Measurements from ENCODE around the gene GPR158. TPM values are rescaled to one million over a fixed set of nuclear protein-coding genes. Genes with fewer than 3 reads are reported as not detected.

The GPR158 gene
- total and polyA plus RNA-seq, 11 donors = 0.05 TPM; not detected in 9

GRCh38 chr10:25425776-25426175, 251.0 kb downstream of the GPR158 start:
- H3K9me3 ChIP-seq = peaks cover 0 to 10% (median 0%) of the 10 kb centered on the region in 12 donors
- no peaks in the 10 kb centered on the region for H3K36me3 ChIP-seq
- TF ChIP-seq POLR2A (IDR thresholded peaks at IDR 0.05) (no peak), CTCF (IDR thresholded peaks at IDR 0.05) (no peak)
- no peaks in the 10 kb centered on the region for H3K4me1 ChIP-seq
- H3K27me3 ChIP-seq = no peaks in the 10 kb centered on the region
- no peak for ATAC-seq
- DNase-seq = no peak
- no peak overlapping the region for H3K27ac ChIP-seq
- H3K4me3 ChIP-seq = no peak overlapping the region
- intact Hi-C loops (cut with DNase I) = no loop called here
- WGBS, 4 donors = 54 to 63% (median 62%) methylated on average over 2 of the region's 2 CpGs

GRCh38 chr10:25436431-25436830, 261.6 kb downstream of the GPR158 start:
- intact Hi-C loops (cut with DNase I) = no loop called here
- 69 to 81% (median 73%) methylated on average over 2 of the region's 2 CpGs for WGBS, 4 donors
- Histone ChIP-seq H3K9me3 (no peaks in the 10 kb centered on the region), H3K27ac (no peak overlapping the region), H3K27me3 (no peaks in the 10 kb centered on the region), H3K4me3 (no peak overlapping the region), H3K4me1 (peaks cover 0 to 1% (median 0%) of the 10 kb centered on the region in 12 donors), H3K36me3 (no peaks in the 10 kb centered on the region)
- no peak for TF ChIP-seq POLR2A (IDR thresholded peaks at IDR 0.05)
- TF ChIP-seq CTCF (IDR thresholded peaks at IDR 0.05) = no peak
- ATAC-seq (no peak), DNase-seq (no peak)

- intact Hi-C loops (cut with DNase I) = loop anchor here in 1 of 10 donors (2.0 kb wide), 1 partner anchor 52 kb away; no protein-coding TSS in a partner anchor
These were observed 266.5 kb downstream of the GPR158 start for GRCh38 chr10:25441270-25441669.

GRCh38 chr10:25444266-25444665, 269.5 kb downstream of the GPR158 start:
- H3K27me3 ChIP-seq = no peaks in the 10 kb centered on the region
- H3K36me3 ChIP-seq = no peaks in the 10 kb centered on the region
- no peak overlapping the region for H3K4me3 ChIP-seq
- H3K27ac ChIP-seq = no peak overlapping the region
- no peak for DNase-seq
- peaks cover 0 to 7% (median 0%) of the 10 kb centered on the region in 12 donors for H3K4me1 ChIP-seq
- no peak for TF ChIP-seq CTCF (IDR thresholded peaks at IDR 0.05)
- no peak for TF ChIP-seq POLR2A (IDR thresholded peaks at IDR 0.05)
- WGBS, 4 donors = 79 to 88% (median 87%) methylated on average over 6 of the region's 6 CpGs
- peak in 1 of 4 donors; percentile 47 for ATAC-seq
- intact Hi-C loops (cut with DNase I) = no loop called here
- no peaks in the 10 kb centered on the region for H3K9me3 ChIP-seq

More at GRCh38 chr10:25441270-25441669, 266.5 kb downstream of the GPR158 start:
- Histone ChIP-seq H3K4me1 (peaks cover 0 to 7% (median 0%) of the 10 kb centered on the region in 12 donors), H3K27me3 (no peaks in the 10 kb centered on the region), H3K36me3 (no peaks in the 10 kb centered on the region), H3K4me3 (peak overlapping the region in 5 of 12 donors; percentile 4 to 31 (median 16)), H3K27ac (peak overlapping the region in 8 of 12 donors; percentile 19 to 65 (median 54)), H3K9me3 (no peaks in the 10 kb centered on the region)
- TF ChIP-seq POLR2A (IDR thresholded peaks at IDR 0.05) = no peak
- no peak for TF ChIP-seq CTCF (IDR thresholded peaks at IDR 0.05)
- DNase-seq (no peak), ATAC-seq (peak; percentile 95 to 99 (median 96))
- 11 to 24% (median 14%) methylated on average over 1 of the region's 1 CpG for WGBS, 4 donors
